Articular chondrocyte of knee joint (primary cell): ENCODE results near the gene OR5J2. TPM values are rescaled to one million over a fixed set of nuclear protein-coding genes. Genes with fewer than 3 reads are reported as not detected.

Experiments
- total RNA-seq: library from RNA; depleted of rRNA; stranded (reverse); fragments of >200 nt; gene quantifications from 2 replicates; pipeline ENCODE4 v1.2.3, GENCODE V29; 2012

Gene OR5J2
- total RNA-seq, result not detected in 2 replicates

DNA sequence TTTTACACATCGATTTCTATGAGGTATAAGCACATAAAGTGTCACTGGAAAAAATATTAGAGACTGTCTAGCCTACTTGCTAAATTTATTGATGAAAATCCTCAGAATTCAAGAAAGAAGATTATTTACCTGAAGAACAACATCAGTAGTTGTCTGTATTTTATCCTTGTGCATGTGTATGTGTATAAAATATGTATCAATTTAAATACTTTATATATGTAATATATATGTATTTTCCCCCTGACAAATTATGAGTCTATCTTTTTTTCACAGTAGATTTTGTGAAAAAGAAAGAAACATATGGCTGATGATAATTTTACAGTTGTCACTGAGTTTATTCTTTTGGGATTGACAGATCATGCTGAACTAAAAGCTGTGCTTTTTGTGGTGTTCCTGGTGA lies at the start of gene OR5J2:
Gene OR5J2 (plus strand): TSS at position 301 of the 400 bp plus-strand sequence. CDS start 0 bp downstream, at position 301.

DNA sequence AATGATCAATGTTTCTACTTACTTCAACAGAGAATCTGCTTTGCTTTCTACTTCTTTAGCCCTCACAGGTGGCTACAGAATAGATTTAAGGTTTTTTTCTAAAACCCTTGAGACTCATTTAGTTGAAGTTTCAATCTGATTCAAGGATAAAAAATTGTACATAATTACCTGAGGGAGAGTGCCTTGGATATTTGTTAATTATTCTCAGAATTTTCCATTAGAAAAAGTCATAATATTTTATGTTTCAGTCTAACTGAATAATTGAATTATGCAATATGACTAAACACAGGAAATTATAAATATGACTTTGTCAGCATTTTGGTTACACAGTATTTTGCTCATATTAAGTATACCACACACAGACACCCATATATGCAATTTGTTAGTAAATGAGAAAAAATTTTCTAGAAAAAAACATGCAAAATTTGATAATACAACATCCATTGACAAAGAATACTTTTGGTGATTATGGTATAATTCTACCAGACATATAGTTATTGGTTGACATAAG lies 36.2 kb upstream of the OR5J2 start, which contains the start of gene OR8J3:
Gene OR8J3 (minus strand): TSS at position 51 of the 511 bp plus-strand sequence. CDS start 2,483 bp downstream, outside the sequence.

DNA sequence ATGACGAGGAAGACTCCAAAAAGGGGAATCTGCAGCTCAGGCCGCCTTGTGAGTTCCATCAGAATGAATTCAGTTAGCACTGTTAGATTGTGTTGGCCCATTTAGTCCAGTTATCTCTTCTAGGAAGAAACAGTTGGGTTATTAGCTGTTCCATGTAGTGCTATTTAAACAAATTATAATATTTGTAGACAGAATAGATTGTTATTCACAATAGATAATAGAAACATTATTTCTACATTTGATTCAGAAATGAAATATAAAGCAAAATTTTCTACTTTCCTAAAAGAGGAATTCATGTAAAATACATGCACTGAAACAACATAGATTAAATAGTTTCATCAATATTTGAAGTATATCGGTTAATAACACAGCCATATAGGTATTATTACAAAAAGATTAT lies 16.2 kb upstream of the OR5J2 start, which contains the start of gene OR8K5:
Gene OR8K5 (minus strand): TSS at position 101 of the 400 bp plus-strand sequence. CDS start 0 bp downstream, at position 101.

Other genes starting within 250 kb of the OR5J2 start
- gene OR5I1, start 240.2 kb upstream of the OR5J2 start, total RNA-seq, result not detected in 2 replicates
- not detected in 2 replicates for gene OR10AG1, start 206.7 kb upstream of the OR5J2 start, total RNA-seq
- not detected in 2 replicates for gene OR5F1, start 182.0 kb upstream of the OR5J2 start, total RNA-seq
- not detected in 2 replicates for gene OR5AS1, start 149.0 kb upstream of the OR5J2 start, total RNA-seq
- gene OR8I2, start 83.3 kb upstream of the OR5J2 start, total RNA-seq, result not detected in 2 replicates
- not detected in 2 replicates for gene OR8H2, start 72.9 kb upstream of the OR5J2 start, total RNA-seq
- not detected in 2 replicates for gene OR8H3, start 54.2 kb upstream of the OR5J2 start, total RNA-seq
- not detected in 2 replicates for gene OR8J3, start 36.4 kb upstream of the OR5J2 start, total RNA-seq
- not detected in 2 replicates for gene OR8K5, start 16.3 kb upstream of the OR5J2 start, total RNA-seq
- not detected in 2 replicates for gene OR5T2, start 57.6 kb downstream of the OR5J2 start, total RNA-seq
- not detected in 2 replicates for gene OR5T3, start 75.6 kb downstream of the OR5J2 start, total RNA-seq
- not detected in 2 replicates for gene OR5T1, start 97.5 kb downstream of the OR5J2 start, total RNA-seq
- gene OR8H1, start 115.6 kb downstream of the OR5J2 start, total RNA-seq, result not detected in 2 replicates
- not detected in 2 replicates for gene OR8K3, start 138.5 kb downstream of the OR5J2 start, total RNA-seq
- gene OR8K1, start 169.4 kb downstream of the OR5J2 start, total RNA-seq, result not detected in 2 replicates
- not detected in 2 replicates for gene OR8J1, start 177.7 kb downstream of the OR5J2 start, total RNA-seq
- not detected in 2 replicates for gene OR8U1, start 199.0 kb downstream of the OR5J2 start, total RNA-seq
- gene OR5AL1, start 236.1 kb downstream of the OR5J2 start, total RNA-seq, result not detected in 2 replicates